Lung (tissue), 12 donors: ENCODE results near the gene ROBO1. TPM values are rescaled to one million over a fixed set of nuclear protein-coding genes. Genes with fewer than 3 reads are reported as not detected.

Experiments
- ATAC-seq: fragments of 200-7000 bp; cut with Tn5 transposase; one replicate; pipeline ENCODE4 v1.9.1; 2020; ENCODE audit warnings: moderate number of reproducible peaks; ENCODE audit not compliant: insufficient read depth, low FRiP score
- DNase-seq, 3 donors: peaks; one replicate each; pipeline ENCODE4 v3.0.0-alpha.2; 2013 to 2017
- H3K27ac ChIP-seq, 2 donors: one replicate each; pipeline ENCODE4 v1.5.1; 2013; ENCODE audit warnings: mild to moderate bottlenecking in 2 of 2, moderate library complexity in 2 of 2, control low read depth in 1 of 2, inconsistent platforms in 1 of 2, low read depth in 1 of 2, low read length in 1 of 2
- H3K27me3 ChIP-seq, 3 donors: one replicate each; pipeline ENCODE4 v1.5.1; 2013; ENCODE audit warnings: low read length in 2 of 3; ENCODE audit not compliant: control insufficient read depth in 3 of 3, insufficient read depth in 3 of 3
- H3K36me3 ChIP-seq, 4 donors: one replicate each; pipeline ENCODE4 v1.5.1; 2013; ENCODE audit warnings: low read length in 4 of 4, mild to moderate bottlenecking in 1 of 4, moderate library complexity in 1 of 4; ENCODE audit not compliant: control insufficient read depth in 4 of 4, insufficient read depth in 4 of 4
- H3K4me1 ChIP-seq, 5 donors: one replicate each; pipeline ENCODE4 v1.5.1; 2013; ENCODE audit warnings: low read length in 5 of 5, mild to moderate bottlenecking in 2 of 5, moderate library complexity in 1 of 5; ENCODE audit not compliant: control insufficient read depth in 5 of 5, insufficient read depth in 5 of 5
- H3K4me3 ChIP-seq: one replicate; pipeline ENCODE4 v1.5.1; 2013; ENCODE audit warnings: mild to moderate bottlenecking, control low read depth, moderate library complexity
- H3K9ac ChIP-seq, 2 donors: one replicate each; pipeline ENCODE4 v1.5.1; 2013; ENCODE audit warnings: low read length in 2 of 2, control low read depth in 1 of 2; ENCODE audit not compliant: insufficient read depth in 1 of 2
- H3K9me3 ChIP-seq, 4 donors: one replicate each; pipeline ENCODE4 v1.5.1; 2013; ENCODE audit warnings: low read length in 3 of 4, mild to moderate bottlenecking in 1 of 4, moderate library complexity in 1 of 4; ENCODE audit not compliant: control insufficient read depth in 4 of 4, insufficient read depth in 3 of 4
- WGBS, 2 donors: extraction: QIAGEN DNeasy Blood & Tissue Kit; methylation state at CpG; one replicate each; pipeline ENCODE4 v1.1.7; 2013; 5-methylcytosine and 5-hydroxymethylcytosine counted together
- polyA plus RNA-seq, 2 donors: library from polyadenylated mRNA; stranded (reverse); fragments of 200-250 nt; gene quantifications; one replicate each; pipeline ENCODE4 v1.2.1, GENCODE V29; 2013
- total RNA-seq, 2 donors: library from RNA; depleted of rRNA in 1 of 2; stranded (reverse); fragments of >200 nt in 1 of 2; gene quantifications; one replicate each; pipeline ENCODE4 v1.2.1, GENCODE V29; 2014 to 2021
- TF ChIP-seq, protein P1 (sequence below): IDR thresholded peaks from 2 replicates; pipeline ENCODE4 v1.5.1; 2012; ENCODE audit warnings: mild to moderate bottlenecking; ENCODE audit errors: control extremely low read depth, extremely low read depth
- donor health status: control.
- donor health status: control.
- donor health status: Bipolar disorder and iron deficiency.
- donor health status: healthy.
- donor health status: DM: yes; HTN: yes; CAD: no.

The ROBO1 gene
- total and polyA plus RNA-seq, 4 donors, result 2.6 to 72.6 (median 15.7) TPM

- ATAC-seq (no peak), DNase-seq (no peak)
- no peaks in the 10 kb centered on the region for H3K9me3 ChIP-seq
- H3K4me3 ChIP-seq, result no peak overlapping the region
- WGBS, 2 donors, result 94 to 97% methylated on average over 6 of the region's 6 CpGs
- H3K27me3 ChIP-seq, result no peaks in the 10 kb centered on the region
- peaks cover 0 to 23% (median 2%) of the 10 kb centered on the region in 4 donors for H3K36me3 ChIP-seq
- no peak overlapping the region for H3K27ac ChIP-seq
- TF ChIP-seq, protein P1, sequence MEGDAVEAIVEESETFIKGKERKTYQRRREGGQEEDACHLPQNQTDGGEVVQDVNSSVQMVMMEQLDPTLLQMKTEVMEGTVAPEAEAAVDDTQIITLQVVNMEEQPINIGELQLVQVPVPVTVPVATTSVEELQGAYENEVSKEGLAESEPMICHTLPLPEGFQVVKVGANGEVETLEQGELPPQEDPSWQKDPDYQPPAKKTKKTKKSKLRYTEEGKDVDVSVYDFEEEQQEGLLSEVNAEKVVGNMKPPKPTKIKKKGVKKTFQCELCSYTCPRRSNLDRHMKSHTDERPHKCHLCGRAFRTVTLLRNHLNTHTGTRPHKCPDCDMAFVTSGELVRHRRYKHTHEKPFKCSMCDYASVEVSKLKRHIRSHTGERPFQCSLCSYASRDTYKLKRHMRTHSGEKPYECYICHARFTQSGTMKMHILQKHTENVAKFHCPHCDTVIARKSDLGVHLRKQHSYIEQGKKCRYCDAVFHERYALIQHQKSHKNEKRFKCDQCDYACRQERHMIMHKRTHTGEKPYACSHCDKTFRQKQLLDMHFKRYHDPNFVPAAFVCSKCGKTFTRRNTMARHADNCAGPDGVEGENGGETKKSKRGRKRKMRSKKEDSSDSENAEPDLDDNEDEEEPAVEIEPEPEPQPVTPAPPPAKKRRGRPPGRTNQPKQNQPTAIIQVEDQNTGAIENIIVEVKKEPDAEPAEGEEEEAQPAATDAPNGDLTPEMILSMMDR, result no peak
- no peak overlapping the region for H3K9ac ChIP-seq
- H3K4me1 ChIP-seq, result peaks cover 0 to 12% (median 0%) of the 10 kb centered on the region in 5 donors
These were observed 1156.5 kb downstream of the ROBO1 start for GRCh38 chr3:78611278-78611677.

DNA sequence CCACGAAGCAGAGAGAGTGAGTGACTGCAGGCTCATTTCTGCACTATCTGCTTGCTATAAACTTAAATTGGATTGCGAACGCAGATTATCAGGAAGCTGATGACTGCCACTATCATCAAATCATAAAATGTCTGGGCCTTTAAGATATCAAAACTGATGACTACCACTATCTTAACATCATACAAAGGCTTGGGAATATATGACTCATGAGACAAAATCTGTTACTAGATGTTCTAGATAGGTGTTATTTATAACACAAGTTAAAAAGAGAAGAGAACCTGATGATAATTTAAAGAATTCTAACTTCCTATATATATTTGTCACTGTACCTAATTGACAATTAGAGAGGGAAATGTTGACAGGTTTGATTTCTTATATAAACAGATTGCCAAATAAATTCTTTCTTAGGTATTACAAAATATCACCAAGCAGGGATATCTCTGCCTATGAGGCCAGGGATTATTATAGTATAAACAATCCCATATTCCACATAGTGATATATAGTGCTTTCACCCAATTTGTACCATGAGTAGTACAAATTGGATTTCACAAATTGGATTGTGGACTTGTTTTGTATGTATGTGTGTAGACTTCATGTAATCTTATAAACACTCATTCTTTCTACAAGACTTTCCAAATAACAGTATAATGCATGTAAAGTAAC is 1157.2 kb downstream of the ROBO1 start:
- H3K4me1 ChIP-seq, result peaks cover 0 to 12% (median 0%) of the 10 kb centered on the region in 5 donors
- no peak overlapping the region for H3K9ac ChIP-seq
- ATAC-seq (no peak), DNase-seq (no peak)
- peaks cover 0 to 25% (median 4%) of the 10 kb centered on the region in 4 donors for H3K36me3 ChIP-seq
- H3K27me3 ChIP-seq, result no peaks in the 10 kb centered on the region
- no peak overlapping the region for H3K4me3 ChIP-seq
- 55 to 61% methylated on average over 3 of the region's 3 CpGs for WGBS, 2 donors
- TF ChIP-seq, protein P1, result no peak
- no peaks in the 10 kb centered on the region for H3K9me3 ChIP-seq
- H3K27ac ChIP-seq, result no peak overlapping the region

DNA sequence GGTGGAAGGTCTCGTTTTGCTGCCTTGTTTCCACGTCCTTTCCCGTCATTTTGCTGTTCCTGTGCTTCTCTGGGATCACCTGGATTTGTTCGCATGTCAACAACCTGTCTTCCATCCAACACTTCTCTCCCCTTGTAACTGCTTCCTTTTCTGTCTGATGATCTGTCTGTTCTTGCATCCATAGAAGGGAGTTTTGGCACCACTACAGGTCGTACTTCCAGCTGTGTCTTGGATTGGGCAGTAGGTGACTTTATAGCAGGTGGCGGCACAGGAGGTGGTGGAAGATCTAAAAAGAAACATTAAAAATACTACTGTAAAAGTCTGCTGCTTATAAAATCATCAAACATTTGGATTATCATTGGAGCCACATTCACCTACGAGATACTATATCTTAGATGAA is 1161.0 kb downstream of the ROBO1 start:
- peaks cover 0 to 23% (median 9%) of the 10 kb centered on the region in 4 donors for H3K36me3 ChIP-seq
- TF ChIP-seq, protein P1, result no peak
- DNase-seq (no peak), ATAC-seq (no peak)
- H3K4me1 ChIP-seq, result no peaks in the 10 kb centered on the region
- no peak overlapping the region for H3K27ac ChIP-seq
- H3K4me3 ChIP-seq, result no peak overlapping the region
- no peaks in the 10 kb centered on the region for H3K27me3 ChIP-seq
- H3K9ac ChIP-seq, result no peak overlapping the region
- H3K9me3 ChIP-seq, result no peaks in the 10 kb centered on the region
- WGBS, 2 donors, result 92 to 94% methylated on average over 7 of the region's 7 CpGs

GRCh38 chr3:78605178-78605577 is 1162.6 kb downstream of the ROBO1 start:
- 78 to 83% methylated on average over 2 of the region's 2 CpGs for WGBS, 2 donors
- H3K4me3 ChIP-seq, result no peak overlapping the region
- H3K9ac ChIP-seq, result no peak overlapping the region
- no peaks in the 10 kb centered on the region for H3K27me3 ChIP-seq
- H3K4me1 ChIP-seq, result no peaks in the 10 kb centered on the region
- no peak overlapping the region for H3K27ac ChIP-seq
- H3K36me3 ChIP-seq, result peaks cover 0 to 31% (median 9%) of the 10 kb centered on the region in 4 donors
- DNase-seq (no peak), ATAC-seq (no peak)
- TF ChIP-seq, protein P1, result no peak
- H3K9me3 ChIP-seq, result no peaks in the 10 kb centered on the region
